OCI-LY7 (cell line): ENCODE results near the gene ATP1A3. TPM values are rescaled to one million over a fixed set of nuclear protein-coding genes. Genes with fewer than 3 reads are reported as not detected.
A peak's percentile ranks its signal among the peaks of the same experiment; 100 is the strongest.

Experiments used
- BruUV-seq: library from RNA; stranded (reverse); fragments of 400-500 nt; replicated peaks from 2 replicates; lab custom pipeline; 2021; lab: Mats Ljungman, UMichigan
- CTCF ChIA-PET: fragments of 300-600 bp; sonication (Branson Sonifier 250); formaldehyde crosslinking; loops from one replicate; lab custom pipeline; 2022; ENCODE audit warnings: antibody characterized with exemption; ENCODE audit not compliant: unreplicated experiment; lab: Charles Lee
- POLR2A ChIA-PET: fragments of 300-600 bp; sonication (Branson Sonifier 250); formaldehyde crosslinking; loops from one replicate; lab custom pipeline; 2022; ENCODE audit warnings: antibody characterized with exemption; lab: Charles Lee
- DNase-seq: peaks from one replicate; pipeline ENCODE4 v3.0.0-alpha.2; 2015; ENCODE audit warnings: low spot score
- H2AFZ ChIP-seq: fragments of 200-600 bp; sonication (generic), shearing (Covaris generic); 2 replicates; pipeline ENCODE4 v1.6.1; 2014; ENCODE audit warnings: mild to moderate bottlenecking, antibody characterized with exemption, low read length, moderate library complexity
- H3K27ac ChIP-seq: fragments of 200-600 bp; sonication (generic); 2 replicates; pipeline ENCODE4 v1.5.1; 2014; ENCODE audit warnings: mixed run types, low read depth, mild to moderate bottlenecking, moderate library complexity, low read length, inconsistent platforms; ENCODE audit not compliant: poor library complexity, severe bottlenecking
- H3K36me3 ChIP-seq: fragments of 200-600 bp; sonication (generic); 2 replicates; pipeline ENCODE4 v1.6.1; 2014; ENCODE audit warnings: mild to moderate bottlenecking, antibody characterized with exemption, low read length, moderate library complexity, mixed read lengths; ENCODE audit not compliant: insufficient read depth
- H3K4me1 ChIP-seq: fragments of 200-600 bp; sonication (generic); 2 replicates; pipeline ENCODE4 v1.5.1; 2014; ENCODE audit warnings: mild to moderate bottlenecking, low read length; ENCODE audit not compliant: insufficient read depth, poor library complexity, severe bottlenecking
- H3K4me2 ChIP-seq: fragments of 200-600 bp; sonication (generic); 2 replicates; pipeline ENCODE4 v1.6.1; 2014; ENCODE audit warnings: mild to moderate bottlenecking, low read length
- H3K4me3 ChIP-seq: fragments of 200-600 bp; sonication (generic); 2 replicates; pipeline ENCODE4 v1.5.1; 2014; ENCODE audit warnings: mild to moderate bottlenecking, low read depth, low read length; ENCODE audit not compliant: poor library complexity, severe bottlenecking
- H3K79me2 ChIP-seq: fragments of 200-600 bp; sonication (generic); 2 replicates; pipeline ENCODE4 v1.6.1; 2016; ENCODE audit warnings: low read depth, mild to moderate bottlenecking, low read length, moderate library complexity, mixed read lengths; ENCODE audit not compliant: insufficient read depth
- H3K9me2 ChIP-seq: fragments of 200-600 bp; sonication (generic); 2 replicates; pipeline ENCODE4 v1.6.1; 2016; ENCODE audit warnings: mild to moderate bottlenecking, low read length, mixed read lengths; ENCODE audit not compliant: insufficient read depth
- H3K9me3 ChIP-seq: fragments of 200-600 bp; sonication (generic); 2 replicates; pipeline ENCODE4 v1.6.1; 2014; ENCODE audit warnings: mild to moderate bottlenecking, mixed run types, low read length, mixed read lengths
- H4K20me1 ChIP-seq: fragments of 200-600 bp; sonication (generic); 2 replicates; pipeline ENCODE4 v1.6.1; 2014; ENCODE audit warnings: mild to moderate bottlenecking, antibody characterized with exemption, low read length, moderate library complexity, mixed read lengths; ENCODE audit not compliant: insufficient read depth
- EZH2phosphoT487 ChIP-seq: fragments of 200-600 bp; sonication (generic); IDR thresholded peaks from 2 replicates; pipeline ENCODE4 v1.6.1; 2018; ENCODE audit warnings: low read depth, borderline replicate concordance, mild to moderate bottlenecking, mixed run types, antibody characterized with exemption, low read length, moderate library complexity, mixed read lengths
- intact Hi-C: fragments of 100-400 bp; cut with micrococcal nuclease; formaldehyde crosslinking; loops from one replicate; pipeline ENCODE4 v1.10.0; 2022; ENCODE audit not compliant: unreplicated experiment
- total RNA-seq, 2 experiments: library from RNA; depleted of rRNA in 1 of 2; stranded (reverse); fragments of >200 nt in 1 of 2; shearing (Covaris generic) in 1 of 2; gene quantifications; 2 replicates each; pipeline ENCODE4 v1.2.3, GENCODE V29; 2014 to 2022
- TF ChIP-seq, protein P1 (sequence below): fragments of 200-600 bp; sonication (generic); conservative IDR thresholded peaks from 2 replicates; pipeline ENCODE4 v1.5.1; 2014; ENCODE audit warnings: mild to moderate bottlenecking, antibody characterized with exemption, low read length, moderate library complexity, mixed read lengths

The ATP1A3 gene
- total RNA-seq, 2 experiments from 2014 or later = 9.3 to 33.0 TPM

DNA sequence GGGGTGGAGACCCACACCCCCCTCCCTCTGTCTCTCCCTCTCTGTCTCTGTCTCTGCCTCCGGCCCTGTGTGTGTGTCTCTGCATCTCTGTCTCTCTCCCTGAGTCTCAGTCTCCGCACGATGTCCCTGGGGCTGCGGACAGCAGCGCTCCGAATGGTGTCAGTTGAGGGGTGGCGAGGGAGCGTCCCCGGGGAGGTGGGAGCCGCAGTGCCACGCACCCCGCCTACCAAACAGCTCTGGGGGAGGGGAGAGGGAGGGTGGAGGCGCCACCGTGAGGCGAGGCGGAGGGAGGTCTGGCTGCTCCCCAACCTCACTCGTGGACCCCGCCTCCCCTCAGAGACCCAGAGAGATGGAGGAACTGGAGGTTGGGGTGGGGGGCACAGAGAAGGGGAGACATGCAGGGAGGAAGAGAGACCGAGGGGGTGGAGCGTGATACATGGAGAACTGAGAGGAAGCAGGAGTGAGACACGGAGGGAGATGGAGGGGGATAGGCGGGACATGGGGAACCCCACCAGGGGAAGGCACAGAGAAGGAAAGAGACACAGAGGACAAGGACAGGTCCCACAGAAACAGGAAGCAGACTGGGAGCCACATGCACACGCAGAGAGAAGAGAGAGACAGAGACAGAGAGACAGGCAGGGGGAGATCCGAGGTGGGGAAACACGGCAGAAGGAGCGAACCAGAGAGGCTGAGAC, 73.0 kb downstream of the ATP1A3 start:
- no peaks in the 10 kb centered on the region for H3K9me2 ChIP-seq
- H3K36me3 ChIP-seq = 0 out of 2 replicates have a peak, but pooled peaks cover 2% of the 10 kb centered on the region
- POLR2A ChIA-PET = no interaction called here

DNA sequence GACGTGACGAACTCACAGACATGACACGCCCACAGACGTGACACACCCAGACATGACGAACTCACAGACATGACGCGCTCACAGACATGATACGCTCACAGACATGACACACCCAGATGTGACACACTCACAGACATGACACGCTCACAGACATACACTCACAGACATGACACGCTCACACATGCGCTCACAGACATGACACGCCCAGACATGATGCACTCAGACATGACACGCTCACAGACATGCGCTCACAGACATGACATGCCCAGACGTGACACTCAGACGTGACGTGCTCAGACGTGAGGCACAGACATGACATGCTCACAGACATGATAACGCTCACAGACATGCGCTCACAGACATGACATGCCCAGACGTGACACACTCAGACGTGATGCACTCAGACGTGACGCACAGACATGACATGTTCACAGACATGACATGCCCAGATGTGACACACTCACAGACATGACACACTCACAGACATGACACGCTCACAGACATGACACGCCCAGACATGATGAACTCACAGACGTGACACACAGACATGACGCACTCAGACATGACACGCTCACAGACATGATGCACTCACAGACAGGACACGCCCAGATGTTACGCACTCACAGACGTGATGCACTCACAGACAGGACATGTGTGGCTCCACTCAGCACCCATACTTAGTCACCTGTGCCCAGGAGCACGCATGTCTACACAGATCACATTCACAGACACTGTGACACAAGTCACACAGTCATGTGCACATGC, 73.9 kb downstream of the ATP1A3 start:
- no TSS peak for BruUV-seq
- no peaks in the 10 kb centered on the region for H4K20me1 ChIP-seq
- no peaks in the 10 kb centered on the region for H3K79me2 ChIP-seq
- TF ChIP-seq EZH2phosphoT487 = no peak
- TF ChIP-seq, protein P1, sequence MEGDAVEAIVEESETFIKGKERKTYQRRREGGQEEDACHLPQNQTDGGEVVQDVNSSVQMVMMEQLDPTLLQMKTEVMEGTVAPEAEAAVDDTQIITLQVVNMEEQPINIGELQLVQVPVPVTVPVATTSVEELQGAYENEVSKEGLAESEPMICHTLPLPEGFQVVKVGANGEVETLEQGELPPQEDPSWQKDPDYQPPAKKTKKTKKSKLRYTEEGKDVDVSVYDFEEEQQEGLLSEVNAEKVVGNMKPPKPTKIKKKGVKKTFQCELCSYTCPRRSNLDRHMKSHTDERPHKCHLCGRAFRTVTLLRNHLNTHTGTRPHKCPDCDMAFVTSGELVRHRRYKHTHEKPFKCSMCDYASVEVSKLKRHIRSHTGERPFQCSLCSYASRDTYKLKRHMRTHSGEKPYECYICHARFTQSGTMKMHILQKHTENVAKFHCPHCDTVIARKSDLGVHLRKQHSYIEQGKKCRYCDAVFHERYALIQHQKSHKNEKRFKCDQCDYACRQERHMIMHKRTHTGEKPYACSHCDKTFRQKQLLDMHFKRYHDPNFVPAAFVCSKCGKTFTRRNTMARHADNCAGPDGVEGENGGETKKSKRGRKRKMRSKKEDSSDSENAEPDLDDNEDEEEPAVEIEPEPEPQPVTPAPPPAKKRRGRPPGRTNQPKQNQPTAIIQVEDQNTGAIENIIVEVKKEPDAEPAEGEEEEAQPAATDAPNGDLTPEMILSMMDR = no peak
- no peak overlapping the region for H3K4me3 ChIP-seq
- POLR2A ChIA-PET = no interaction called here
- no peaks in the 10 kb centered on the region for H3K9me2 ChIP-seq
- DNase-seq = no peak
- CTCF ChIA-PET = interaction anchor here (0.6 kb wide), 1 partner anchor 409 kb away, joined by 3 read pairs; no protein-coding TSS in a partner anchor
- H3K27ac ChIP-seq = no peak overlapping the region
- intact Hi-C loops = no loop called here
- H3K9me3 ChIP-seq = no peaks in the 10 kb centered on the region
- H3K4me2 ChIP-seq = no peak overlapping the region
- no peak overlapping the region for H2AFZ ChIP-seq
- peaks cover 20% of the 10 kb centered on the region for H3K4me1 ChIP-seq
- 0 out of 2 replicates have a peak, but pooled peaks cover 2% of the 10 kb centered on the region for H3K36me3 ChIP-seq

More for the DNA sequence above, 73.0 kb downstream of the ATP1A3 start:
- intact Hi-C loops = no loop called here
- H3K4me1 ChIP-seq = peaks cover 20% of the 10 kb centered on the region
- no peaks in the 10 kb centered on the region for H4K20me1 ChIP-seq
- H3K4me3 ChIP-seq = no peak overlapping the region
- no peak overlapping the region for H2AFZ ChIP-seq
- H3K79me2 ChIP-seq = no peaks in the 10 kb centered on the region
- no peaks in the 10 kb centered on the region for H3K9me3 ChIP-seq
- TF ChIP-seq EZH2phosphoT487 = no peak
- TF ChIP-seq, protein P1 = peak; percentile 48; the same call in 1 of the 2 replicates
- CTCF ChIA-PET = interaction anchor here (0.6 kb wide), 1 partner anchor 408 kb away, joined by 3 read pairs; no protein-coding TSS in a partner anchor
- H3K4me2 ChIP-seq = no peak overlapping the region
- no peak for DNase-seq
- H3K27ac ChIP-seq = no peak overlapping the region
- BruUV-seq = no TSS peak
